ENCODE measurements around the gene SULT2A1. TPM values are rescaled to one million over a fixed set of nuclear protein-coding genes. Genes with fewer than 3 reads are reported as not detected.
A peak's percentile ranks its signal among the peaks of the same experiment; 100 is the strongest.

Gene SULT2A1
- total and polyA plus RNA-seq, 3 experiments from 2014 or later: not detected

GRCh38 chr19:47836038-47836437 is 50.1 kb downstream of the SULT2A1 start:
- CTCF ChIA-PET: no interaction called here

GRCh38 chr19:47832723-47833122 is 53.4 kb downstream of the SULT2A1 start:
- Mint-ChIP-seq H3K4me3 (no peak overlapping the region), H3K27ac (no peak overlapping the region), H3K36me3 (no peaks in the 10 kb centered on the region), H3K4me1 (no peaks in the 10 kb centered on the region), H3K9me3 (no peaks in the 10 kb centered on the region), H3K27me3 (peaks cover 13 to 21% of the 10 kb centered on the region in 2 donors)
- ChIA-PET CTCF (no interaction called here), POLR2A (no interaction called here)
- no peaks in the 10 kb centered on the region for H3K9me3 ChIP-seq (ENCODE audit: low read length)
- no peak overlapping the region for H3K27ac ChIP-seq (ENCODE audit: low read depth, low read length)
- no peaks in the 10 kb centered on the region for H3K36me3 ChIP-seq (ENCODE audit: insufficient read depth, low read length)
- H3K4me3 ChIP-seq (ENCODE audit: low read length): no peak overlapping the region
- DNase-seq: no peak
- H3K4me1 ChIP-seq (ENCODE audit: insufficient read depth, low read length): no peaks in the 10 kb centered on the region
- H3K27me3 ChIP-seq (ENCODE audit: insufficient read depth, low read length, poor library complexity, severe bottlenecking): no peaks in the 10 kb centered on the region

More at GRCh38 chr19:47836038-47836437, 50.1 kb downstream of the SULT2A1 start:
- Histone ChIP-seq H3K36me3 (ENCODE audit: insufficient read depth, low read length) (no peaks in the 10 kb centered on the region), H3K9me3 (ENCODE audit: low read length) (no peaks in the 10 kb centered on the region), H3K4me3 (ENCODE audit: low read length) (no peak overlapping the region), H3K27me3 (ENCODE audit: insufficient read depth, low read length, poor library complexity, severe bottlenecking) (no peaks in the 10 kb centered on the region), H3K27ac (ENCODE audit: low read depth, low read length) (no peak overlapping the region), H3K4me1 (ENCODE audit: insufficient read depth, low read length) (no peaks in the 10 kb centered on the region)
- no peaks in the 10 kb centered on the region for H3K36me3 Mint-ChIP-seq
- no peaks in the 10 kb centered on the region for H3K9me3 Mint-ChIP-seq
- DNase-seq: no peak
- H3K27me3 Mint-ChIP-seq: peaks cover 8 to 13% of the 10 kb centered on the region in 2 donors
- no peak overlapping the region for H3K27ac Mint-ChIP-seq
- H3K4me3 Mint-ChIP-seq: no peak overlapping the region
- POLR2A ChIA-PET: no interaction called here
- H3K4me1 Mint-ChIP-seq: no peaks in the 10 kb centered on the region

GRCh38 chr19:47826800-47827199 is 59.3 kb downstream of the SULT2A1 start:
- Histone ChIP-seq H3K27me3 (ENCODE audit: insufficient read depth, low read length, poor library complexity, severe bottlenecking) (no peaks in the 10 kb centered on the region), H3K4me3 (ENCODE audit: low read length) (no peak overlapping the region), H3K4me1 (ENCODE audit: insufficient read depth, low read length) (no peaks in the 10 kb centered on the region), H3K27ac (ENCODE audit: low read depth, low read length) (no peak overlapping the region), H3K9me3 (ENCODE audit: low read length) (no peaks in the 10 kb centered on the region), H3K36me3 (ENCODE audit: insufficient read depth, low read length) (no peaks in the 10 kb centered on the region)
- Mint-ChIP-seq H3K9me3 (peaks cover 0 to 6% (median 3%) of the 10 kb centered on the region in 5 donors), H3K36me3 (peaks cover 0 to 3% (median 0%) of the 10 kb centered on the region in 3 donors), H3K4me1 (no peaks in the 10 kb centered on the region), H3K27ac (peak overlapping the region in 1 of 8 donors; percentile 77), H3K27me3 (peaks cover 26 to 33% of the 10 kb centered on the region in 2 donors), H3K4me3 (no peak overlapping the region)
- ChIA-PET CTCF (no interaction called here), POLR2A (no interaction called here)
- DNase-seq: no peak

GRCh38 chr19:47824396-47824795 is 61.7 kb downstream of the SULT2A1 start:
- Mint-ChIP-seq H3K4me1 (peaks cover 0 to 5% (median 0%) of the 10 kb centered on the region in 3 donors), H3K4me3 (no peak overlapping the region), H3K36me3 (peaks cover 0 to 3% (median 0%) of the 10 kb centered on the region in 3 donors), H3K27me3 (peaks cover 27 to 47% of the 10 kb centered on the region in 2 donors), H3K27ac (no peak overlapping the region), H3K9me3 (peaks cover 0 to 6% (median 3%) of the 10 kb centered on the region in 5 donors)
- Histone ChIP-seq H3K36me3 (ENCODE audit: insufficient read depth, low read length) (no peaks in the 10 kb centered on the region), H3K4me1 (ENCODE audit: insufficient read depth, low read length) (no peaks in the 10 kb centered on the region), H3K9me3 (ENCODE audit: low read length) (no peaks in the 10 kb centered on the region), H3K27me3 (ENCODE audit: insufficient read depth, low read length, poor library complexity, severe bottlenecking) (no peaks in the 10 kb centered on the region), H3K4me3 (ENCODE audit: low read length) (no peak overlapping the region), H3K27ac (ENCODE audit: low read depth, low read length) (no peak overlapping the region)
- DNase-seq: no peak
- ChIA-PET CTCF (no interaction called here), POLR2A (no interaction called here)

GRCh38 chr19:47821460-47822020 is 64.6 kb downstream of the SULT2A1 start, which contains the start of gene CRX:
TSS of gene CRX (plus strand) at chr19:47821937. CDS start at chr19:47834444, 12,507 bp downstream.
- Mint-ChIP-seq H3K9me3 (no peaks in the 10 kb centered on the region), H3K4me1 (peaks cover 0 to 5% (median 0%) of the 10 kb centered on the region in 3 donors), H3K36me3 (peaks cover 0 to 2% (median 0%) of the 10 kb centered on the region in 3 donors), H3K4me3 (no peak within 1 kb of the TSS), H3K27me3 (peaks cover 34 to 47% of the 10 kb centered on the region in 2 donors), H3K27ac (peak within 1 kb of the TSS in 1 of 8 donors; percentile 73)
- Histone ChIP-seq H3K4me1 (ENCODE audit: insufficient read depth, low read length) (no peaks in the 10 kb centered on the region), H3K27me3 (ENCODE audit: insufficient read depth, low read length, poor library complexity, severe bottlenecking) (no peaks in the 10 kb centered on the region), H3K9me3 (ENCODE audit: low read length) (no peaks in the 10 kb centered on the region), H3K4me3 (ENCODE audit: low read length) (no peak within 1 kb of the TSS), H3K27ac (ENCODE audit: low read depth, low read length) (no peak within 1 kb of the TSS), H3K36me3 (ENCODE audit: insufficient read depth, low read length) (no peaks in the 10 kb centered on the region)
- no peak for DNase-seq
- ChIA-PET CTCF (no interaction called here), POLR2A (no interaction called here)

Other genes starting within 250 kb of the SULT2A1 start
- under 1 TPM in 1 of 2 experiments, not detected in 1; 0.07 TPM for gene EHD2, start 172.9 kb downstream of the SULT2A1 start, total RNA-seq
- gene EHD2, start 172.9 kb downstream of the SULT2A1 start, polyA plus RNA-seq: not detected
- 100 to 1,000 TPM; 236 to 243 TPM for gene NOP53, start 140.8 kb downstream of the SULT2A1 start, total RNA-seq
- gene NOP53, start 140.8 kb downstream of the SULT2A1 start, polyA plus RNA-seq: 196 TPM
- gene SELENOW, start 107.6 kb downstream of the SULT2A1 start, total RNA-seq: 100 to 1,000 TPM; 116 to 122 TPM
- 334 TPM for gene SELENOW, start 107.6 kb downstream of the SULT2A1 start, polyA plus RNA-seq
- gene TPRX1, start 81.8 kb downstream of the SULT2A1 start, total RNA-seq: not detected
- not detected for gene TPRX1, start 81.8 kb downstream of the SULT2A1 start, polyA plus RNA-seq
- gene CRX, start 64.4 kb downstream of the SULT2A1 start, total RNA-seq: not detected
- gene CRX, start 64.4 kb downstream of the SULT2A1 start, polyA plus RNA-seq: not detected
- not detected for gene TPRX2, start 27.1 kb downstream of the SULT2A1 start, total RNA-seq
- gene TPRX2, start 27.1 kb downstream of the SULT2A1 start, polyA plus RNA-seq: not detected
- not detected for gene BSPH1, start 105.9 kb upstream of the SULT2A1 start, total RNA-seq
- gene BSPH1, start 105.9 kb upstream of the SULT2A1 start, polyA plus RNA-seq: not detected
- not detected for gene ELSPBP1, start 108.3 kb upstream of the SULT2A1 start, total RNA-seq
- gene ELSPBP1, start 108.3 kb upstream of the SULT2A1 start, polyA plus RNA-seq: not detected
- gene CABP5, start 157.8 kb upstream of the SULT2A1 start, total RNA-seq: not detected
- gene CABP5, start 157.8 kb upstream of the SULT2A1 start, polyA plus RNA-seq: not detected
- gene PLA2G4C, start 224.5 kb upstream of the SULT2A1 start, total RNA-seq: 1 to 10 TPM; 1.7 to 2.6 TPM
- not detected for gene PLA2G4C, start 224.5 kb upstream of the SULT2A1 start, polyA plus RNA-seq

All from CD8-positive, alpha-beta memory T cell (primary cell).